HL-60/S4 (cell line): ENCODE data around the gene TIMP2.
"Not testable (repeated sequence)": the region's sequence is repeated elsewhere in the genome, so short reads cannot be mapped to it uniquely, and the experiment has no call there.

Source experiments
- in situ Hi-C: fragments of 300-500 bp; cut with MboI; formaldehyde crosslinking; loops from 2 replicates; pipeline ENCODE4 v1.14.3; 2022; ENCODE audit warnings: low sequenced_read_pairs

TIMP2 gene

GRCh38 chr17:78910497-78911284 is 14.5 kb downstream of the TIMP2 start:
- in situ Hi-C loops = no loop called here

- in situ Hi-C loops = no loop called here
Observed at GRCh38 chr17:78908426-78908825, 16.8 kb downstream of the TIMP2 start.

GRCh38 chr17:78905541-78905940 is 19.6 kb downstream of the TIMP2 start:
- in situ Hi-C loops = no loop called here

- in situ Hi-C loops = no loop called here
Observed at GRCh38 chr17:78905116-78905515, 20.1 kb downstream of the TIMP2 start.

GRCh38 chr17:78904371-78904770 is 20.8 kb downstream of the TIMP2 start:
- in situ Hi-C loops = no loop called here

- in situ Hi-C loops = no loop called here
Observed at GRCh38 chr17:78903101-78903779, 21.9 kb downstream of the TIMP2 start, which contains the start of gene CEP295NL. TSS of gene CEP295NL (minus strand) at chr17:78903201. CDS start at chr17:78901828, 1,373 bp downstream.

- in situ Hi-C loops = not testable (repeated sequence)
Observed at GRCh38 chr17:78902231-78902630, 23.0 kb downstream of the TIMP2 start.

- in situ Hi-C loops = no loop called here
Observed at GRCh38 chr17:78901806-78902205, 23.4 kb downstream of the TIMP2 start.

- in situ Hi-C loops = no loop called here
Observed at GRCh38 chr17:78900816-78901215, 24.4 kb downstream of the TIMP2 start.

GRCh38 chr17:78899361-78900260 is 25.6 kb downstream of the TIMP2 start:
- in situ Hi-C loops = no loop called here

- in situ Hi-C loops = no loop called here
Observed at GRCh38 chr17:78898947-78899346, 26.2 kb downstream of the TIMP2 start.

- in situ Hi-C loops = no loop called here
Observed at GRCh38 chr17:78898075-78898836, 26.9 kb downstream of the TIMP2 start.

GRCh38 chr17:78897664-78898047 is 27.5 kb downstream of the TIMP2 start:
- in situ Hi-C loops = no loop called here

- in situ Hi-C loops = no loop called here
Observed at GRCh38 chr17:78896834-78897663, 28.1 kb downstream of the TIMP2 start.

GRCh38 chr17:78896091-78896833 is 28.9 kb downstream of the TIMP2 start:
- in situ Hi-C loops = no loop called here

GRCh38 chr17:78895322-78895721 is 29.9 kb downstream of the TIMP2 start:
- in situ Hi-C loops = no loop called here

GRCh38 chr17:78893684-78894083 is 31.5 kb downstream of the TIMP2 start:
- in situ Hi-C loops = no loop called here

- in situ Hi-C loops = no loop called here
Observed at GRCh38 chr17:78892936-78893379, 32.2 kb downstream of the TIMP2 start.

GRCh38 chr17:78892520-78892919 is 32.7 kb downstream of the TIMP2 start:
- in situ Hi-C loops = no loop called here
